Mucosa of rectum (tissue), 2 donors: ENCODE results near the gene VAV2.

Experiments used
- H3K27ac ChIP-seq, 2 donors: one replicate each; pipeline ENCODE4 v1.7.0; 2013; ENCODE audit warnings: inconsistent platforms in 2 of 2, low read depth in 2 of 2, low read length in 2 of 2
- H3K27me3 ChIP-seq, 2 donors: one replicate each; pipeline ENCODE4 v1.7.0; 2013; ENCODE audit warnings: low read length in 2 of 2; ENCODE audit not compliant: control insufficient read depth in 2 of 2, insufficient read depth in 2 of 2
- H3K36me3 ChIP-seq, 2 donors: one replicate each; pipeline ENCODE4 v1.7.0; 2013; ENCODE audit warnings: low read length in 2 of 2; ENCODE audit not compliant: control insufficient read depth in 2 of 2, insufficient read depth in 2 of 2
- H3K4me1 ChIP-seq, 2 donors: one replicate each; pipeline ENCODE4 v1.7.0; 2013; ENCODE audit warnings: low read length in 2 of 2, mild to moderate bottlenecking in 1 of 2; ENCODE audit not compliant: control insufficient read depth in 2 of 2, insufficient read depth in 2 of 2
- H3K4me3 ChIP-seq, 2 donors: one replicate each; pipeline ENCODE4 v1.7.0; 2013; ENCODE audit warnings: low read length in 2 of 2
- H3K9ac ChIP-seq, 2 donors: one replicate each; pipeline ENCODE4 v1.7.0; 2013; ENCODE audit warnings: low read length in 2 of 2, low read depth in 1 of 2, mild to moderate bottlenecking in 1 of 2
- H3K9me3 ChIP-seq, 2 donors: one replicate each; pipeline ENCODE4 v1.7.0; 2013; ENCODE audit warnings: low read length in 2 of 2; ENCODE audit not compliant: control insufficient read depth in 2 of 2
- donor health status: healthy.
- donor health status: Normal muscosa, but diverticular disease.

VAV2 gene

GRCh38 chr9:133937120-133937519 is 55.0 kb downstream of the VAV2 start:
- no peak overlapping the region for H3K9ac ChIP-seq
- no peak overlapping the region for H3K27ac ChIP-seq
- no peaks in the 10 kb centered on the region for H3K9me3 ChIP-seq
- no peaks in the 10 kb centered on the region for H3K27me3 ChIP-seq
- no peak overlapping the region for H3K4me3 ChIP-seq
- peaks cover 15 to 23% of the 10 kb centered on the region in 2 donors for H3K4me1 ChIP-seq
- H3K36me3 ChIP-seq, result peaks cover 7 to 9% of the 10 kb centered on the region in 2 donors

- H3K4me3 ChIP-seq, result peak overlapping the region in 1 of 2 donors; percentile 34
- H3K27ac ChIP-seq, result peak overlapping the region; percentile 74 to 78
Measured at GRCh38 chr9:133935328-133936005, 56.7 kb downstream of the VAV2 start.

GRCh38 chr9:133934482-133935232 is 57.5 kb downstream of the VAV2 start:
- Histone ChIP-seq H3K9me3 (no peaks in the 10 kb centered on the region), H3K4me1 (peaks cover 15 to 23% of the 10 kb centered on the region in 2 donors), H3K27ac (peak overlapping the region in 1 of 2 donors; percentile 74), H3K36me3 (peaks cover 7 to 9% of the 10 kb centered on the region in 2 donors), H3K9ac (no peak overlapping the region), H3K4me3 (no peak overlapping the region), H3K27me3 (no peaks in the 10 kb centered on the region)

More at GRCh38 chr9:133935328-133936005, 56.7 kb downstream of the VAV2 start:
- H3K9ac ChIP-seq, result peak overlapping the region in 1 of 2 donors; percentile 66
- no peaks in the 10 kb centered on the region for H3K9me3 ChIP-seq
- H3K27me3 ChIP-seq, result no peaks in the 10 kb centered on the region
- H3K4me1 ChIP-seq, result peaks cover 15 to 23% of the 10 kb centered on the region in 2 donors
- H3K36me3 ChIP-seq, result peaks cover 7 to 9% of the 10 kb centered on the region in 2 donors

- Histone ChIP-seq H3K4me1 (peaks cover 15 to 23% of the 10 kb centered on the region in 2 donors), H3K9ac (no peak overlapping the region), H3K27me3 (no peaks in the 10 kb centered on the region), H3K9me3 (no peaks in the 10 kb centered on the region), H3K36me3 (peaks cover 7 to 9% of the 10 kb centered on the region in 2 donors), H3K4me3 (no peak overlapping the region), H3K27ac (no peak overlapping the region)
Measured at GRCh38 chr9:133933426-133934026, 58.6 kb downstream of the VAV2 start.

- Histone ChIP-seq H3K9ac (no peak overlapping the region), H3K27me3 (no peaks in the 10 kb centered on the region), H3K9me3 (no peaks in the 10 kb centered on the region), H3K36me3 (peaks cover 3 to 7% of the 10 kb centered on the region in 2 donors), H3K27ac (no peak overlapping the region), H3K4me1 (peaks cover 15 to 23% of the 10 kb centered on the region in 2 donors), H3K4me3 (no peak overlapping the region)
Measured at GRCh38 chr9:133932633-133933032, 59.5 kb downstream of the VAV2 start.

- Histone ChIP-seq H3K27me3 (no peaks in the 10 kb centered on the region), H3K9ac (no peak overlapping the region), H3K9me3 (no peaks in the 10 kb centered on the region), H3K27ac (no peak overlapping the region), H3K36me3 (peaks cover 0 to 4% of the 10 kb centered on the region in 2 donors), H3K4me1 (peaks cover 15 to 22% of the 10 kb centered on the region in 2 donors), H3K4me3 (no peak overlapping the region)
Measured at GRCh38 chr9:133932181-133932580, 59.9 kb downstream of the VAV2 start.

GRCh38 chr9:133930682-133931485 is 61.2 kb downstream of the VAV2 start:
- no peaks in the 10 kb centered on the region for H3K27me3 ChIP-seq
- H3K4me1 ChIP-seq, result peaks cover 7 to 10% of the 10 kb centered on the region in 2 donors
- H3K9me3 ChIP-seq, result no peaks in the 10 kb centered on the region
- no peak overlapping the region for H3K4me3 ChIP-seq
- H3K36me3 ChIP-seq, result no peaks in the 10 kb centered on the region
- H3K27ac ChIP-seq, result no peak overlapping the region
- H3K9ac ChIP-seq, result no peak overlapping the region

- Histone ChIP-seq H3K9ac (no peak overlapping the region), H3K27me3 (no peaks in the 10 kb centered on the region), H3K4me3 (no peak overlapping the region), H3K4me1 (peaks cover under 1 to 3% of the 10 kb centered on the region in 2 donors), H3K27ac (no peak overlapping the region), H3K9me3 (no peaks in the 10 kb centered on the region), H3K36me3 (no peaks in the 10 kb centered on the region)
Measured at GRCh38 chr9:133930046-133930681, 62.0 kb downstream of the VAV2 start.

- no peak overlapping the region for H3K9ac ChIP-seq
- no peaks in the 10 kb centered on the region for H3K4me1 ChIP-seq
- no peaks in the 10 kb centered on the region for H3K36me3 ChIP-seq
- H3K4me3 ChIP-seq, result no peak overlapping the region
- H3K27ac ChIP-seq, result no peak overlapping the region
- H3K9me3 ChIP-seq, result no peaks in the 10 kb centered on the region
- H3K27me3 ChIP-seq, result no peaks in the 10 kb centered on the region
Measured at GRCh38 chr9:133929599-133929998, 62.5 kb downstream of the VAV2 start.
